Measurements from ENCODE around the gene ANAPC5.

The ANAPC5 gene

GRCh38 chr12:121355818-121356217, 3.6 kb upstream of the ANAPC5 start:
- Histone ChIP-seq H3K4me1 (ENCODE audit: insufficient read depth, low read length) (peaks cover 5% of the 10 kb centered on the region), H2AFZ (ENCODE audit: low read depth, low read length) (no peak overlapping the region), H3K9me3 (ENCODE audit: low read length) (no peaks in the 10 kb centered on the region), H3K27me3 (ENCODE audit: insufficient read depth, low read length) (no peaks in the 10 kb centered on the region), H3K4me3 (ENCODE audit: low read length) (no peak overlapping the region), H3K36me3 (ENCODE audit: insufficient read depth, low read length) (no peaks in the 10 kb centered on the region)

DNA sequence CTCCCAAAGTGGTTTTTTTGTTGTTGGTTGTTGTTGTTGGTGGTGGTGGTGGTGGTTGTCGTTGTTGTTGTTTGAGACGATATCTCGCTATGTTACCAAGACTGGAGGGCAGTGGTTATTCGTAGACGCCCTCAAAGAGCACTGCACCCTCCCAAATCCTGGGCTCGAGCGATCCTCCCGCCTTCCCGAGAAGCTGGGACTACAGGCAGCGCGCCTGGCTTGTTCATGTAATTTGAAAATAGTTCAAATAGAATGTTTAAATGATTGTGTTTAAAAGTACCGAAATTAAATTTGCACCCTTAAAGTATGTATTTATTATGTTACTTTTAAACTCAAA, 439 bp upstream of the ANAPC5 start:
- H3K4me3 ChIP-seq (ENCODE audit: low read length) = peak overlapping the region; percentile 66
- peak overlapping the region; percentile 22 for H2AFZ ChIP-seq (ENCODE audit: low read depth, low read length)
- H3K4me1 ChIP-seq (ENCODE audit: insufficient read depth, low read length) = peaks cover 5% of the 10 kb centered on the region
- H3K36me3 ChIP-seq (ENCODE audit: insufficient read depth, low read length) = peaks cover 4% of the 10 kb centered on the region
- no peaks in the 10 kb centered on the region for H3K27me3 ChIP-seq (ENCODE audit: insufficient read depth, low read length)
- no peaks in the 10 kb centered on the region for H3K9me3 ChIP-seq (ENCODE audit: low read length)

- peaks cover 5% of the 10 kb centered on the region for H3K4me1 ChIP-seq (ENCODE audit: insufficient read depth, low read length)
- H2AFZ ChIP-seq (ENCODE audit: low read depth, low read length) = no peak overlapping the region
- H3K27me3 ChIP-seq (ENCODE audit: insufficient read depth, low read length) = no peaks in the 10 kb centered on the region
- peaks cover 55% of the 10 kb centered on the region for H3K36me3 ChIP-seq (ENCODE audit: insufficient read depth, low read length)
- H3K4me3 ChIP-seq (ENCODE audit: low read length) = no peak overlapping the region
- H3K9me3 ChIP-seq (ENCODE audit: low read length) = no peaks in the 10 kb centered on the region
Measured at GRCh38 chr12:121346747-121347146, 5.5 kb downstream of the ANAPC5 start.

- Histone ChIP-seq H3K9me3 (ENCODE audit: low read length) (no peaks in the 10 kb centered on the region), H3K27me3 (ENCODE audit: insufficient read depth, low read length) (no peaks in the 10 kb centered on the region), H2AFZ (ENCODE audit: low read depth, low read length) (no peak overlapping the region), H3K4me1 (ENCODE audit: insufficient read depth, low read length) (no peaks in the 10 kb centered on the region), H3K36me3 (ENCODE audit: insufficient read depth, low read length) (peaks cover 66% of the 10 kb centered on the region), H3K4me3 (ENCODE audit: low read length) (no peak overlapping the region)
Measured at GRCh38 chr12:121345151-121345815, 6.9 kb downstream of the ANAPC5 start.

GRCh38 chr12:121344506-121344905, 7.7 kb downstream of the ANAPC5 start:
- no peaks in the 10 kb centered on the region for H3K4me1 ChIP-seq (ENCODE audit: insufficient read depth, low read length)
- H3K9me3 ChIP-seq (ENCODE audit: low read length) = no peaks in the 10 kb centered on the region
- H2AFZ ChIP-seq (ENCODE audit: low read depth, low read length) = no peak overlapping the region
- H3K4me3 ChIP-seq (ENCODE audit: low read length) = no peak overlapping the region
- H3K27me3 ChIP-seq (ENCODE audit: insufficient read depth, low read length) = no peaks in the 10 kb centered on the region
- H3K36me3 ChIP-seq (ENCODE audit: insufficient read depth, low read length) = peaks cover 70% of the 10 kb centered on the region

DNA sequence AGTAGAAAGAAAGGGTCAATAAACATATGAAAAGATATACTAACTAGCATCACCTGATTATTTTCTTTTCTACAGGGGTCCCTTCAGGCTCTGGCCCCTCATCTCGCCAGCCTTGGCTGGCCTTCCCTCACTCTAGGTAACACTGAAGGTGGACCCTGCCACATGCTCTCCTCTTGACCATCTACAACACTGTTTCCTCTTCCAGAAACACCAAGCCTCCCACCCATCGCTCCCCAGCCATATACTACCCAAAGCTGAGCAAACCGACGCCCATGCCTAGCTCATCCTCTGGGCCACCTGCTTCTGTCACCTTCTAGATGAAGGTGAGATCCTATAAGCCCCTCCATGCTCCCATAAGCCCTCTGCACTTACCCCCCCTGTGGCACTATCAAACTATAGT, 14.8 kb downstream of the ANAPC5 start:
- Histone ChIP-seq H3K4me1 (ENCODE audit: insufficient read depth, low read length) (no peaks in the 10 kb centered on the region), H3K9me3 (ENCODE audit: low read length) (no peaks in the 10 kb centered on the region), H2AFZ (ENCODE audit: low read depth, low read length) (no peak overlapping the region), H3K27me3 (ENCODE audit: insufficient read depth, low read length) (no peaks in the 10 kb centered on the region), H3K36me3 (ENCODE audit: insufficient read depth, low read length) (peaks cover 60% of the 10 kb centered on the region), H3K4me3 (ENCODE audit: low read length) (no peak overlapping the region)

DNA sequence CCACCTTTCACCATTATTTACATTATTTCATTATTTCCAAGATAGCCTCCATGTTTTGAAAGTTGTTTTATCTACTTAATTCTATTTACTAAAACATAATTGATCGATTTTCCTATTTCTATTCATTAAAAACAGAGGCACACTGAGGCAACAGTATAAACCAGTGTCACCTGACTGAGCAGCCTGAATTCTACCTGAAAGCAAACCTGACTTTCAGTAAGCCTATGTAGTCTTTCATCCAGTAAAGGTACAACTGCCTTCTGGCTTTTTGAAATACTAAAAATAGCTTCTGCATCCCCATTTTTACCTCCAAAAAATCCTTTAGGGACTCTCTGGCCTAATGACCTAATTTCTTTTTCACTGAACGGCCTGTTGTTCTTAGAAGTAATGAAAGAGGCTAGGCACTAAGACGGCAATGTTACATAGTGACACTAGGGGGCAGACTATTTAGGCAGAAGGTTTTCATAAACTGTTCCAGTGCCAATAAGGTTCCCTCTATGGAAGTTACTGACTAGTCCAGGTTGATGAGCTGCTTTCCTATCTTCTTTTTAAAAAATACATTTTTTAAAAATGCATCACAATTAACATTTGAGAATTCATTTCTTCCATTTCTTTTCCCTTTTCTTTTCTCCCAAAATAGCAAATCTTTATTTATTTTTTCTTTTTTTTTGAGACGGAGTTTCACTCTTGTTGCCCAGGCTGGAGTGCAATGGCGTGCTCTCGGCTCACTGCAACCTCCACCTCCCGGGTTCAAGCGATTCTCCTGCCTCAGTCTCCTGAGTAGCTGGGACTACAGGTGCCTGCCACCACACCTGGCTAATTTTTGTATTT, 17.5 kb downstream of the ANAPC5 start:
- Histone ChIP-seq H3K27me3 (ENCODE audit: insufficient read depth, low read length) (no peaks in the 10 kb centered on the region), H3K9me3 (ENCODE audit: low read length) (no peaks in the 10 kb centered on the region), H2AFZ (ENCODE audit: low read depth, low read length) (no peak overlapping the region), H3K4me3 (ENCODE audit: low read length) (no peak overlapping the region), H3K36me3 (ENCODE audit: insufficient read depth, low read length) (peaks cover 66% of the 10 kb centered on the region), H3K4me1 (ENCODE audit: insufficient read depth, low read length) (no peaks in the 10 kb centered on the region)

DNA sequence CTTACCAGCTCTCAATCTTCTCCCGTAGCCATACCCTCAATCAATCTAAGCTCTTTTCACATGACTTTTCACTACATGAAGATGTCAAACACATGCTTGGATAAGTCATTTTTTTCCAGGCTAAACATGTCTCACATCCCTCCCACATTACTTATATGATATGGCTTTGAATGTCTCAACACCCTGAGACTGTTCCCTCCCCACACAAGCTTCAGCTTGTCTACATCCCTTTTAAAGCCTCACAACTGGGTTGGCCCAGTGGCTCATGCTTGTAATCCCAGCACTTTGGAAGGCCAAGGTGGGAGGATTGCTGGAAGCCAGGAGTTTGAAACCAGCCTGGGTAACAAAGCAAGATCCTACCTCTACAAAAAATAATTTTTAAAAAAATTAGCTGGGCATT, 18.5 kb downstream of the ANAPC5 start:
- Histone ChIP-seq H3K36me3 (ENCODE audit: insufficient read depth, low read length) (peaks cover 66% of the 10 kb centered on the region), H3K27me3 (ENCODE audit: insufficient read depth, low read length) (no peaks in the 10 kb centered on the region), H3K9me3 (ENCODE audit: low read length) (no peaks in the 10 kb centered on the region), H3K4me3 (ENCODE audit: low read length) (no peak overlapping the region), H2AFZ (ENCODE audit: low read depth, low read length) (no peak overlapping the region), H3K4me1 (ENCODE audit: insufficient read depth, low read length) (no peaks in the 10 kb centered on the region)

DNA sequence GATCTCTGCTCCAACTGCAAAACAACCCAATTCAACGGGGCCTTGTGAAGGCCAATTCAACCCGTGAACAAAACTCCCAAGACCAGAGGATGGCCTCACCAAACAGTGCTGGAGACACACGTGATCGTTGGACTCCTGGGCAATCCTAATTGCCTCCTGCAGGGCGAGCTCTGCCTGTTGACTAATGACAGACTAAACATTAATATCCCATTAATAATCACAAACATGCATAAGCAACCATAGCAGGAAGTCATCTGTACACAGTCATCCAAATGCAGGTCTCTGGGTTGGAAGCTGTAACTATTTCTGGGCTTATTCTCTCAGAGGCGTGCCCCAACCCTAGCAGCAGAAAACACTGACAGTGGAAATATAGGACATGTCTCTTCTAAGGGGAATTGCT, 21.0 kb downstream of the ANAPC5 start:
- H3K4me1 ChIP-seq (ENCODE audit: insufficient read depth, low read length) = no peaks in the 10 kb centered on the region
- peaks cover 76% of the 10 kb centered on the region for H3K36me3 ChIP-seq (ENCODE audit: insufficient read depth, low read length)
- H3K4me3 ChIP-seq (ENCODE audit: low read length) = no peak overlapping the region
- no peak overlapping the region for H2AFZ ChIP-seq (ENCODE audit: low read depth, low read length)
- no peaks in the 10 kb centered on the region for H3K9me3 ChIP-seq (ENCODE audit: low read length)
- H3K27me3 ChIP-seq (ENCODE audit: insufficient read depth, low read length) = no peaks in the 10 kb centered on the region

- peaks cover 81% of the 10 kb centered on the region for H3K36me3 ChIP-seq (ENCODE audit: insufficient read depth, low read length)
- H3K4me3 ChIP-seq (ENCODE audit: low read length) = no peak overlapping the region
- no peaks in the 10 kb centered on the region for H3K27me3 ChIP-seq (ENCODE audit: insufficient read depth, low read length)
- no peaks in the 10 kb centered on the region for H3K4me1 ChIP-seq (ENCODE audit: insufficient read depth, low read length)
- H2AFZ ChIP-seq (ENCODE audit: low read depth, low read length) = no peak overlapping the region
- no peaks in the 10 kb centered on the region for H3K9me3 ChIP-seq (ENCODE audit: low read length)
Measured at GRCh38 chr12:121330692-121331091, 21.5 kb downstream of the ANAPC5 start.

GRCh38 chr12:121330195-121330594, 22.0 kb downstream of the ANAPC5 start:
- Histone ChIP-seq H3K9me3 (ENCODE audit: low read length) (no peaks in the 10 kb centered on the region), H3K36me3 (ENCODE audit: insufficient read depth, low read length) (peaks cover 78% of the 10 kb centered on the region), H3K4me1 (ENCODE audit: insufficient read depth, low read length) (no peaks in the 10 kb centered on the region), H3K27me3 (ENCODE audit: insufficient read depth, low read length) (no peaks in the 10 kb centered on the region), H2AFZ (ENCODE audit: low read depth, low read length) (no peak overlapping the region), H3K4me3 (ENCODE audit: low read length) (no peak overlapping the region)

GRCh38 chr12:121328620-121329019, 23.6 kb downstream of the ANAPC5 start:
- H3K27me3 ChIP-seq (ENCODE audit: insufficient read depth, low read length) = no peaks in the 10 kb centered on the region
- H3K9me3 ChIP-seq (ENCODE audit: low read length) = no peaks in the 10 kb centered on the region
- H2AFZ ChIP-seq (ENCODE audit: low read depth, low read length) = no peak overlapping the region
- no peak overlapping the region for H3K4me3 ChIP-seq (ENCODE audit: low read length)
- H3K36me3 ChIP-seq (ENCODE audit: insufficient read depth, low read length) = peaks cover 83% of the 10 kb centered on the region
- no peaks in the 10 kb centered on the region for H3K4me1 ChIP-seq (ENCODE audit: insufficient read depth, low read length)

DNA sequence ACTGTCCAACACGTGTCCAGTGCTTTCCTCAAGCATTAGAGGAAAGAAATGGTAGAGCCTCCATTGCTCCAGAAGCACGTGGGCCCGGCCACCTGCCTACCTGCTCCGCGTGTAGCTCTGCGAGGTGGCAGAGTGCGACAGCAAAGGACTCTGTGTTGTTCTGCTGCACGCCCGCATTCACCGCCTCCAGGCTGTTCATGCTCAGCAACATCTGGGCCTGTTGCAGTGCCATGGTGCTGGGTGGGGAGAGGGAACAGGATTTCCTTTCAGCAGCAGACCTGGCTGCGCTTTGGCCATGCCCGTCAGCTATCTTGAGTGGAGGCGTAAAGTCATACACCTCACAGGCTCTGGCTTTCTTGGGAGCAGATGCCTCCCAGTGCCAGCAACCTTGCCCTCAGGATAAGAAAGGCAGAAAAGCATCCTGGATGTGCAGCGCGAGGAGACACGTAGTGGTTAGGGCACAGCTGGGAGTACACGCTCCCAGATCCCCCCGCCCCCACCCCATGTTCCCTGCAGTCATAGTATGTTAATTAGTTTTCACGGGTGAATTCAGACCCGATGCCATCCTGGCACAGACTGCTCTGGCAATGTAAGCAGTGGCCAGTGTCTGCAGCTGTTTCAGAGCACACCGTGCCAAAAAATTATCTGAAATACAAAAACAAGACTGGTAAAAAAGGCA, 25.1 kb downstream of the ANAPC5 start:
- peaks cover 81% of the 10 kb centered on the region for H3K36me3 ChIP-seq (ENCODE audit: insufficient read depth, low read length)
- H3K9me3 ChIP-seq (ENCODE audit: low read length) = no peaks in the 10 kb centered on the region
- no peaks in the 10 kb centered on the region for H3K27me3 ChIP-seq (ENCODE audit: insufficient read depth, low read length)
- no peaks in the 10 kb centered on the region for H3K4me1 ChIP-seq (ENCODE audit: insufficient read depth, low read length)
- H2AFZ ChIP-seq (ENCODE audit: low read depth, low read length) = no peak overlapping the region
- no peak overlapping the region for H3K4me3 ChIP-seq (ENCODE audit: low read length)

Measured in neuron (in vitro differentiated cells).